Measurements from ENCODE around the gene NPIPA7.
"Not testable (repeated sequence)": the region's sequence is repeated elsewhere in the genome, so short reads cannot be mapped to it uniquely, and the experiment has no call there.

GRCh38 chr16:16367285-16367628 is 11.7 kb upstream of the NPIPA7 start:
- not testable (repeated sequence) for TF ChIP-seq CTCF (IDR thresholded peaks at IDR 0.05; ENCODE audit: low read length); EZH2 (optimal IDR thresholded peaks at IDR 0.05; ENCODE audit: low read depth, low read length)
